Stimulated activated CD4-positive, alpha-beta T cell treated with anti-CD3 and anti-CD28 coated beads, Interleukin-15, amount 100 ng/mL, for 24 hours (primary cell): ENCODE measurements around the gene KRT15.

Source experiments
- DNase-seq: peaks from one replicate; pipeline ENCODE4 v3.0.0-alpha.2; 2020

KRT15 gene

DNA sequence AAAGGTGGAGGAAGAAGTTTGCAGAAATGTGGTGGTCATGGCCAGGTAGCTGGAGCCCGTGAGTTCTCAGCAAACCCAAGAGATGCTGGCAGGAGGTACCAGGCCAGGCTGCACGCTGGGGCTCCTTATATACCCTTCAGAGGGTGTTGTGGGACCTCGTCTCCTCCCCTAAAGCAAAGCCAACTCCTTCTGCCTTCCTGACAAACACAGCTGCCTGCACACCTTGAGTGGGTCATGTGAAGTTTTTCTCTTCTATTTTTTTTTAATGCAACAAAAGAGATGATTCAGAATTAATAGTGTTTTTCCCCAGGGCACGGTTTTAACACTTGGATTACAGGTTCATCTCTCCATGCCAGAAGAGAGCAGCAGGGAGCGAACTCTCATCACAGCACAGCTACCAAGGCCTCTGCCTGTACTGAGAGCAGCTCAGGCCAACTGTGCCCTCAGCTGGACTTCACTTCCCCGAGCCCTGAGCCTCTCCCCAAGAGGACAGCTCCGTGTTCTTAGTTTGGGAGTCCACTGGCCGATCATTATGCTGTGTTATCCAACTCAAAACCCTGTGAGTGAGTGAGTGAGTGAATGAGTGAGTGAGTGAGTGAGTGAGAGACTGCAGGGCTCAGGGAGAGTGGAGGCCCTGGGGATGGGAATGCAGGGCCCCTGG, at the start of gene KRT15:
Gene KRT15, minus strand, starts transcription at position 102 of the 661 bp plus-strand sequence. Its CDS starts 63 bp downstream, at position 39.
- DNase-seq = no peak

DNA sequence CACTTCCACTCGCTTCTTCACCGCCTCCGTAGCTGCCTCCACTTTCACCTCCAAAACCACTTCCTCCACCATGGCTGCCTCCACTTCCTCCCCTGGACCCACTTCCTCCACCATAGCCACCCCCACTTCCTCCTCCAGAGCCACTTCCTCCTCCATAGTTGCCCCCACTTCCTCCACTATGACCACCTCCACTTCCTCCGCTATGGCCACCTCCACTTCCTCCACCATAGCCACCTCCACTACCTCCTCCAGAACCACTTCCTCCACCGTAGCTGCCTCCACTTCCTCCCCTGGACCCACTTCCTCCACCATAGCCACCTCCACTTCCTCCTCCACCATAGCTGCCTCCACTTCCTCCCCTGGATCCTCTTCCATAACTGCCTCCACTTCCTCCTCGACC, 48.6 kb upstream of the KRT15 start:
- DNase-seq = no peak

DNA sequence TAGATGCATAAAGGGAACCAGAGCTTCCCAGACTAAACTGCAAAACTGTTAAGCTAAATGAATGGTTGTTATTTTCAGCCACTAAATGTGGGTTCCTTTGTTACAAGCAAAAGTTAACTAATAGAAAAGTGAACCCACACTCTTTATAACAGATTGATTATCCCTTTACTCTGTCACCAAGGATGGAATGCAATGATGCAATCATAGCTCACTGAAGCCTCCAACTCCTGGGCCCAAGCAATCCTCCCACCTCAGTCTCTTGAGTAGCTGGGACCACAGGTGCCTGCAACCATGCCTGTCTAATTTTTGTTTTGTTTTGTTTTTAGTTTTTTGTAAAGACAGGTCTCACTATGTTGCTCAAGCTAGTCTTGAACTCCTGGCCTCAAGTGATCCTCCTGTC, 46.6 kb upstream of the KRT15 start:
- DNase-seq = no peak

DNA sequence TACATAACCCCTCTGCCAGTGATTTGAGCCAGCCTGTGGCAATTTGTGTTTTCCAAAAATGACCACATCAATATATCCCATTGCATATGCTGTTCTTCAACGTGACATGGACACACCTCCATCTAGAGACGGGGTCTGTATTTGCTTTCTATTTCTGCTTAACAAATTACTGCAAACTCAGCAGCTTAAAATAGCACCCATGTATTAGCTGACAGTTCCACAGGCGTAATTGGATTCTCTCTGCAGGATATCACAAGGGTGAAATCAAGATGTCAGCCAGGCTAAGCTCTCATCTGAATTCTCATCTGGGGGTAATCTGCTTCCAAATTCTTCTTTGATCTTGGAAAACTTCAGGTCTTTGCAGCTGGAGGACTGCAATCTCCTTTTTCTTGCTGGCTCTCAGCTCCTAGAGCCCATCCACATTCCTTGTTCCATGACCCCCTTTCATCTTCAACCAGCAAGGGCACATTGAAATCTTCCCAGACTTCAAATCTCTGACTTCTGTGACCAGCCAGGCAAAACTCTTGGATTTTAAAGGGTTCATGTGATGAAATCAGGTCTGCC, 45.0 kb upstream of the KRT15 start:
- DNase-seq = no peak

GRCh38 chr17:41561554-41561953, 42.9 kb upstream of the KRT15 start:
- DNase-seq = no peak

- DNase-seq = no peak
Observed at GRCh38 chr17:41559548-41559947, 40.9 kb upstream of the KRT15 start.

- no peak for DNase-seq
Observed at GRCh38 chr17:41556931-41557330, 38.2 kb upstream of the KRT15 start.

DNA sequence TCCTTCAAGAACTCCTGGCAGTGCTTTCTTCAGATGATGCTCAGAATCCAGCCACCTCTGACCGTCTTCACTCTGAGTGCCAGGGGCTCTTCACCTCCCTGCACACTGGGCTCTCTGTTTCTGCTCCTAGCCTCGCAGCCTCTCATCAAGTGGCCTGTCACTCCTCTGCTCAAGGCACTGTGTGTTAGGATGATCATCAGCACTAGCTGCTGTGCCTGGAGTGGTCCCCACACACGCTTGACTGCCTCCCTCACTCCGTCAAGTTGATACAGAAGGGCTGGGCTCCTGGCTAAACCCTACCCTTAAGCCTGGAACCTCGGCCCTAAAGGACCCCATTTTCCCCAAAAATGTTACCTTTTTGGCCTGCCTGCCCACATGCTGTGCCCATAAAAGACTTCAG, 37.6 kb upstream of the KRT15 start:
- no peak for DNase-seq

DNA sequence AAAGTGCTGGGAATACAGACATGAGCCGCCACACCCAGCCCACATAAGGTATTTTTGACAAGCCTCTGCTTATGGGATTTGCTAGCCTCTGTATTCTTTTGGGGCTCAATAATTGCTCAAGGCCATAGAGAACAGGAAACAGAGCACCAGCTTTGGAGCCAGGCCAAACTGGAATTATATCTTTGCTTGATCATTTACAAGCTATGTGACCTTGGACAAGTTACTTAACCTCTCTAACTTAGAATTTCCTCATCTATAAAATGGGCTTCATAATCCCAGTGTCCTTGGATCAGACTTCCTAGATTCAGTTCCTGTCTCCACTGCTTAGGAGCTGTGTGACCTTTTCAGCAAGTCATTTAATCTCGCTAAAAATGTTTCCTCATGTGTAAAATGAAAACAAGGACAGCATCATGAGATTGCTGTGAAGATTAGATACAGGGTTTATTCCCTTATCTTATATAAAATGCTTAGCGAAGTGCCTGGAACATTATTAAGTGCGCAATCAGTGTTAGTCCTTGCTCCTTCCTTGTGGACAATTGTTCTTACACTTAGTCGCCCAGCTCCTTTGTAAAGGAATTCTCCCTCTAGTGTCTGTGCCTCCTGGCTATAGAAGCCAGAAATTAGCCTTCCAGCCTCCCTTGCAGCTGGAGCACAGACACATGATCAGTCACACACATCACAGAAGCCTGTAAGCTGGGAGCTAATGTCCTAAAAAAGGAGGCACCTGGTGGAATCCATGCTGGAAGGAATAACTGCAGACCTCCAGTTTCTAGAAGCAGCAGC, 36.6 kb upstream of the KRT15 start:
- DNase-seq = no peak

GRCh38 chr17:41553987-41554680, 35.4 kb upstream of the KRT15 start:
- DNase-seq = no peak

DNA sequence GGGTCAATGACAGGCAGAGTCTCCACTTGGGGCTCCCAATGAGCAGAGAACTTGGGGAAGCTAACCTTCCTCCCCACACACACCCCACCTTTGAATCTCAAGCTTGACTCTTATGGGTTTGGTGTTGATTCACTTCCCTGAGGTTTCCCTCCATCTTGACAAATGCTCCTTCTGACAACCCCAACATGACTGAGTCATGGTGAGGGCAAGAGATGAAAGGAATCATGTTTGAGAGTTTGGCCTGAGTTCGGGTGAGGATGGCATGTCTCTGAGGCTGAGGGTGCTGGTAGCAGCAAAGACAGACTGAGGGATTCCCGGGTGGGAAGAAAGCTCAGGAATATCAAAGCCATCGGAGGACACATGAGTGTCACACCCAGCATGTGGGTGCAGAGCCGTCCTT, 34.5 kb upstream of the KRT15 start:
- no peak for DNase-seq

DNA sequence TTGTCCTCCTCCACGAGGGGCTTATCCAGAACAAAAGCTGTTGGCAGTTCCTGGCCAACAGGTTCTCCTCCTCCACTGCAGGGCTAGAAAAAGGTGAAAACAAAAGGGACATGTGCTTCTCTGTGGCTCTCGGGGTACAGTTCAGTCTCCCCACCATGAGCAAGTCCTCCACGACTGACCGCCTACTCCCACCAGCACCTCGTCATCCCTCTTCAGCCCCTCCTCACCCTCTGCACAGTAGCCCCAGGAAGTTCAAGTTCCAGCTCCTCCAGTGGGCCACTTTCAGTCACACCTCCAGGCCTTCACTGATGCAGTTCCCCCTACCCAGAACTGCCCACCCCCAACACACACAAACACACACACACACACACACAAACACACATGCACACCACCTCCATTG, 33.8 kb upstream of the KRT15 start:
- DNase-seq = no peak

DNA sequence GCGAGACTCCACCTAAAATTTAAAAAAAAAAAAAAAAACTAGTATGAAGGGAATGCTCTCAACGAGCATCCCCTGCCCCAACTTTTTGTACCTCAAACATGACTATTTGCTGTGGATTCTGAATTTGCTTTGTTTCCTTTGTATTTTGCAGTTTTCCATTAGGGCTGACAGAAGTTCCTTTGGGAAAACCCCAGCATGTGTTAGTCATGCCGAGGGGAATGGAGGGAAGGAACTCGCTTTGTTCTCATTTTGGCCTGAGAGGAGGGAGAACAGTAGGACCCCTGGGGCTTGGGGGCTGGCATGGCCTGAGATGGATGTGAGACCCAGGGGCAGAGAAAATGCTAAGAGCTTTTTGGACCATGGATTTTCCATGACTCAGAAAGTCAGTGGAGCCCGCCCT, 32.7 kb upstream of the KRT15 start:
- no peak for DNase-seq

DNA sequence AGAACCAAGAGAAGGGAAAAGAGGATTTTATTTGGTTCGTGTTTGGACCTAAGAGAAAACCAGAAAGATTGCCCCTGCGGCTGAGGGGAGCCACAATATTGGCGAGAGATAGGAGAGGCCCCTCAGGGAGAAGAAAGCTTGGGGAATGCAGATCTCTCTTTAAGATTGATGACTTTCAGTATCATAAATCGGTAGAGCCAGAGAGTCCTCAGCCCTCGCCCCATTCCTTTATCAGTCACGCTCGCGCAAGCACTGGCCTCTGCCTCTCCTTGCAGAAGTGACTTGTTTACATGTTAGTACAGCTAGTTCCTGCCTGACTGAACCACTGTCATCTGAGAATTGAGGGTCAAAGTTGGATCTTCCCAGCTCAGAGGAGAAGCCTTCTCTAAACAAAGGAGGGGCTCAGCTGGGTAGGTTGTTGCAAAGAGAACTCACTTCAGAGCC, 30.9 kb upstream of the KRT15 start:
- DNase-seq = no peak

- DNase-seq = peak; percentile 90
Observed at GRCh38 chr17:41548844-41549595, 30.3 kb upstream of the KRT15 start.

- DNase-seq = peak; percentile 87
Observed at GRCh38 chr17:41547921-41548843, 29.5 kb upstream of the KRT15 start.

DNA sequence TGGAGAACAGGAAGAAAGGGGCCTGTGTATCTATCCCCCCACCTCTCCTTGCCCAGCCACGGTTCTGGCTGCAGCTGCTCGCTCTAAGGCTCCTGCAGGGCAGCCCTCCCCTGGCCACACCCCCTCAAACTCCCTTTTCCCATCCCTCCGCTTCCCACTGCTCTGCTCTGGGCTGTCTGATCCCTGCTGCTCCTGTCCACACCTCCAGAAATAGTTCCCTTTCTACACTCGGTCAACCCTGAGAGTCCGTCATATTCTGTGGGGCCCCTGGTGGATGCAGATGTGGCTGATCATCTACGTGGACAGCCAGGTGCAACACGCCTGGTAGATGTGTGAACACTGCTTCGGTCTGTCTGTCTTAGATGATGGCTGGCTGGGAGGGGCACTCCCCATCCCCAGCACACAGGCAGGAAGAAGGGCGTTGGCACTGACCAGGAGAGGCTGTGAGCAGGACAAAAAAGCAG, 28.7 kb upstream of the KRT15 start:
- DNase-seq = no peak

DNA sequence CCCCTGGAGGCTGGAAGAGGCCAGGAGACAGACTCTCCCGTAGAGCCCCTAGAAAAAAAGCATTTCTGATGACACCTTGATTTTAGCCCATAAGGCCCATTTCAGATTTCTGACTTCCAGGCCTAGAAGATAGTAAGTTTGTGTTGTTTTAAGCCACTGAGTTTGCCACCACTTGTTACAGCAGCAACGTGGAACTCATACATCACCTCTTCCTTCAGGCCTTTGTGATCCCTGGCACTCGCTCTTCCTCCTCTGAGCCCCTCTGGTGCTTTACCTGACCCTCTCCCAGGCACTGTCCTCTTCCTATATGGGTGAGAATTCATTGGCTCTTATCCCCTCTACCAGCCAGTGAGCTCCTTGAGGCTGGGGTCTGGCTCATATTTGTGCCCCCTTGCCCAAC, 28.1 kb upstream of the KRT15 start:
- DNase-seq = no peak

DNA sequence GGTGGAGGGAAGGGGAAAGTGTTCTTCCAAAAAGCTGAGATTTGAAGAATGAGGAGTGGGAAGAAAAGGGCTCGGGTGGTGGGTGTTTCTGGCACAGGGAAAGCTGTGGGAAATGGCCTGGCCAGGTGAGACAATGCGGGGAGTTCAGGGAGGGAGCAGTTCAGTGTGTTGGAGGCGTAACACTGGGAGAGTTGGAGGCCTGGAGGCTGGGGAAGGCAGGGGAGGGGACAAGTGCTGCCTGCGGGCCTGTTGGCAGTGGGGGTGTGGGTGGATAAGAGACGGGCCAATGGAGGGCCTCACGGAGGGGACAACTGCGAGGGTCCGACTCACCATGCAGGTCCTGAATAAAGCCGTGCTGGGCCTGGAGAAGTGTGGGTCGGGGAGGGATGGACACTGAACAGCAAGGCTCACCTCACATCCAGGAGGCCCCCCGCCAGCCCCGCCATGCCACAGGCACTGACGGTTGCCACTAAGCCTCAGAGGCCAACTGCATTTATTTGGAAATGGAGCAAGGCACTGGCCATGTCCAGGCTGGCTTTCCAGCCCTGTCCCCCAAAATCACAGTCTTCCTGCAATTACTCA, 27.2 kb upstream of the KRT15 start:
- no peak for DNase-seq

- DNase-seq = no peak
Observed at GRCh38 chr17:41544935-41545334, 26.2 kb upstream of the KRT15 start.

GRCh38 chr17:41544491-41544892, 25.8 kb upstream of the KRT15 start:
- no peak for DNase-seq
